SH-SY5Y (cell line): ENCODE measurements around the gene IGFBP5.

ENCODE experiments used
- GATA2 ChIP-seq: IDR thresholded peaks from 2 replicates; pipeline ENCODE4 v1.6.1; 2011; ENCODE audit warnings: mild to moderate bottlenecking, low read depth, low read length
- GATA3 ChIP-seq: IDR thresholded peaks from 2 replicates; pipeline ENCODE4 v1.6.1; 2011; ENCODE audit warnings: low read depth, mild to moderate bottlenecking, low read length, moderate library complexity

Gene IGFBP5

GRCh38 chr2:216700088-216700567, 4.8 kb upstream of the IGFBP5 start:
- peak; percentile 79 for TF ChIP-seq GATA2
- TF ChIP-seq GATA3: no peak

- TF ChIP-seq GATA3 (no peak), GATA2 (peak; percentile 26; the same call in 1 of the 2 replicates)
Observed at GRCh38 chr2:216698895-216699294, 3.5 kb upstream of the IGFBP5 start.

GRCh38 chr2:216698293-216698692, 2.9 kb upstream of the IGFBP5 start:
- no peak for TF ChIP-seq GATA3
- TF ChIP-seq GATA2: no peak

- TF ChIP-seq GATA3: no peak
- no peak for TF ChIP-seq GATA2
Observed at GRCh38 chr2:216696751-216697560, 1.6 kb upstream of the IGFBP5 start.

- TF ChIP-seq GATA2: no peak
- TF ChIP-seq GATA3: no peak
Observed at GRCh38 chr2:216696321-216696720, 972 bp upstream of the IGFBP5 start.

- TF ChIP-seq GATA3 (no peak), GATA2 (no peak)
Observed at GRCh38 chr2:216694826-216695217, 527 bp downstream of the IGFBP5 start.

GRCh38 chr2:216694082-216694825, 1.1 kb downstream of the IGFBP5 start:
- TF ChIP-seq GATA2: no peak
- no peak for TF ChIP-seq GATA3

- TF ChIP-seq GATA3 (no peak), GATA2 (no peak)
Observed at GRCh38 chr2:216693414-216694080, 1.8 kb downstream of the IGFBP5 start.

- no peak for TF ChIP-seq GATA3
- no peak for TF ChIP-seq GATA2
Observed at GRCh38 chr2:216692636-216693413, 2.5 kb downstream of the IGFBP5 start.

- TF ChIP-seq GATA2 (no peak), GATA3 (no peak)
Observed at GRCh38 chr2:216690853-216691741, 4.3 kb downstream of the IGFBP5 start.

GRCh38 chr2:216690456-216690852, 4.9 kb downstream of the IGFBP5 start:
- no peak for TF ChIP-seq GATA2
- TF ChIP-seq GATA3: no peak

- TF ChIP-seq GATA3 (no peak), GATA2 (no peak)
Observed at GRCh38 chr2:216689397-216689796, 6.0 kb downstream of the IGFBP5 start.

- TF ChIP-seq GATA2 (no peak), GATA3 (no peak)
Observed at GRCh38 chr2:216688731-216689340, 6.5 kb downstream of the IGFBP5 start.
